Measurements from ENCODE around the gene RTL9.

The RTL9 gene

GRCh38 chrX:110407910-110408545 lies 49.4 kb downstream of the RTL9 start:
- peak; percentile 60 for DNase-seq
